Activated CD4-positive, alpha-beta T cell treated with anti-CD3 and anti-CD28 coated beads, Interleukin-2, Interleukin-6, amounts not matched to agents 100 ng/mL and 50 ng/mL, durations not matched to agents 16 hours and 8 hours (primary cell): ENCODE measurements around the gene MLLT10.
A peak's percentile ranks its signal among the peaks of the same experiment; 100 is the strongest.

ENCODE experiments used
- DNase-seq: peaks from one replicate; pipeline ENCODE4 v3.0.0-alpha.2; 2020

MLLT10 gene

GRCh38 chr10:21749788-21750187 lies 215.8 kb downstream of the MLLT10 start:
- peak; percentile 22 for DNase-seq

- DNase-seq: no peak
These were observed 216.4 kb downstream of the MLLT10 start for GRCh38 chr10:21750424-21750823.

- no peak for DNase-seq
These were observed 217.6 kb downstream of the MLLT10 start for GRCh38 chr10:21751341-21752310.

- DNase-seq: no peak
These were observed 219.7 kb downstream of the MLLT10 start for GRCh38 chr10:21753497-21754270.

- DNase-seq: no peak
These were observed 220.5 kb downstream of the MLLT10 start for GRCh38 chr10:21754410-21755011.

DNA sequence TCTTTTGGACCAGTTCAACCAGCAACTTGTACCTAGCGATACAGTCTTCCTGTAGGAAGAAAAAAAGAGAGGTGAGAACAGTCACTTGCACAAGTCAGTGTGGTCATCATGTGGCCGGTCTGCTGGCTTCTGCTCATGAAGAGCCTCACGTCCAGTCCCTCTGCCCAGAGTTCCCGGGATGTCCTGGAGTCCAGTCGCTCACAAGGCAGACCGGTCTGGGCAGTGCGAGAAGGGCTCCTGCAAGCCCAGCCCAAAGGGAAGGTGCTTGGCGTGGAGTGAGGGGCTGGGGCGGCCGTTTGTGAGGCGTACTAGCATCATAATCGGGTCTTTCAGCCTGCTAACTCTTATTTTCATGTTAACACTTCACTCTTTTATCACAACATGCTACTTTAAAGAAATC lies 222.7 kb downstream of the MLLT10 start:
- DNase-seq: no peak

GRCh38 chr10:21757185-21757901 lies 223.3 kb downstream of the MLLT10 start:
- DNase-seq: no peak

- no peak for DNase-seq
These were observed 224.2 kb downstream of the MLLT10 start for GRCh38 chr10:21758239-21758638.

GRCh38 chr10:21758696-21759095 lies 224.7 kb downstream of the MLLT10 start:
- DNase-seq: no peak

DNA sequence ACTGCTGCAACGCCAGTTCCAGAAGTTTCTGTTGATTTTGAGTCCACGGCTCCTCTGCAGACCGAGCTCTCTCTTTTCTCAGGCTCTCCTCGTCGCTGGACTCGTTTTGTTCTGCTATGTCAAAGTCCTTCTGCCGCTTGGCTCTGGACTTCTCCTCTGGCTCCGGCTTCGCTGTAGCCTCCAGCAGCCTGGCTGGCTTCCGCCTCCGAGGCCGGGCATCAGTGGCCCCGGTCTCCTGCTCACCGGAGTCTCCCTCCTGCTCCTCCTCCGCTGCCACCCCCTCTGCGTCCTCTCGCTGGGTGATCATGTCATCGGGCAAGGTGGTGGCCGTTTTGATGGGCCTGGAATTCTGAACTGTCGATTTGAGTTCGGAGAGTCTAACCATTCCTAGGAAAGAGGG lies 225.2 kb downstream of the MLLT10 start:
- no peak for DNase-seq

GRCh38 chr10:21760332-21760731 lies 226.3 kb downstream of the MLLT10 start:
- DNase-seq: no peak

GRCh38 chr10:21764466-21765189 lies 230.6 kb downstream of the MLLT10 start:
- no peak for DNase-seq

DNA sequence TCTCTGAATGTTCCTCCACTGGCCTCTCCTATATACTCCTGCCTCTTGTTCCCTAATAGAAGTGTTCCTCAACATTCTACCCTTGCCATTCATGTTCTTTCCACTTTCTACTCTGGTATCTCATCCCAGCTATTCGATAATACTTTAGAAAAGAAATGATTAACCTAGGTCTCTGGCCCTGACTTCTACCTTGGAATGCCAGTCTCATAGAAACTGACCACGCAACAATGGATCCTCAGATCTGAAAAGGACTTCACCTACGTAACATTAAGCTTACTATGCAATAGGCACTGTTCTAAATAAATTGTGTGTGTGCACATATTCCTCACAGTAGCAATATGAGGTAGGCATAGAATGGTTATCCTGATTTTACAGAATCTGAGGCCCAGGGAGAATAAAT lies 235.0 kb downstream of the MLLT10 start:
- DNase-seq: no peak

- DNase-seq: no peak
These were observed 237.2 kb downstream of the MLLT10 start for GRCh38 chr10:21771219-21771618.

DNA sequence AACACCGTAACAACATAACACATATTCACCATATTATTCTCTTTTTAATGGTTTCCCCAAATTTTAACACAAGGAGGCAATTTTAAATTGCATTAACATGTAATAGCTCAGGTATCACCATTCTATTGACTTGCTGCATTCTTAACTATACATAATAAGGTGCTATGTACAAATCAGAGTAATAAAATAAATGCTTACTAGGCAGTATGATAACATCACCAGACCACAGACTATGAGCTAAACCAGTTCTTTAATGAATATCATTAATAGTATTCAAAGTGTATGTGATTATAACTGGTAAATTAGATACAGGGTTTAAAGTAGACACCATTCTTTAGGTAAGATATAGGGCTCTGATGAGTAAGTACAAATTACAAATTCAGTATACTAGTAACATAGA lies 242.9 kb downstream of the MLLT10 start:
- DNase-seq: no peak

DNA sequence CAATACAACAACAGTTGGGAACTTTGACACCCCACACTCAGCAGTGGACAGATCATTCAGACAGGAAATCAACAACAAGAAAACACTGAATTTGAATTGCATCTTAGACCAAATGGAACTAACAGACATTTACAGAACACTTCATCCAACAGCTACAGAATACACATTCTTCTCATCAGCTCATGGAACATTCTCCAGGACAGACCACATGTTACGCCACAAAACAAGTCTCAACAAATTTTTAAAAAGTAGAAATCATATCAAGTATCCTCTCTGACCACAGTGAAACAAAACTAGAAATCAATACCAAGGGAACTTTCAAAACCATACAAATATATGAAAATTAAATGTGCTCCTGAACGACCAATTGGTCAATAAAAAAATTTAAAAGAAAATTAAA lies 257.2 kb downstream of the MLLT10 start:
- DNase-seq: no peak
